Prostate gland (tissue), 2 donors: Measurements from ENCODE around the gene CAPNS1.

Experiments
- POLR2A ChIP-seq: fragments of 450-650 bp; IDR thresholded peaks from one replicate; pipeline ENCODE4 v1.6.1; 2016; ENCODE audit warnings: antibody characterized with exemption, mild to moderate bottlenecking
- POLR2AphosphoS5 ChIP-seq: sonication (generic); formaldehyde crosslinking; IDR thresholded peaks from one replicate; pipeline ENCODE4 v1.6.1; 2017; ENCODE audit warnings: antibody characterized with exemption
- TF ChIP-seq, protein P1 (sequence below), 4 experiments: fragments of 200-600 bp in 2 of 4; fragments of 450-650 bp in 2 of 4; sonication (generic) in 2 of 4; IDR thresholded peaks; 1 replicate in 3 of 4; 2 replicates in 1 of 4; pipeline ENCODE4 v1.5.1; 2016 to 2019; ENCODE audit warnings: antibody characterized with exemption in 4 of 4, mild to moderate bottlenecking in 2 of 4, moderate library complexity in 2 of 4

DNA sequence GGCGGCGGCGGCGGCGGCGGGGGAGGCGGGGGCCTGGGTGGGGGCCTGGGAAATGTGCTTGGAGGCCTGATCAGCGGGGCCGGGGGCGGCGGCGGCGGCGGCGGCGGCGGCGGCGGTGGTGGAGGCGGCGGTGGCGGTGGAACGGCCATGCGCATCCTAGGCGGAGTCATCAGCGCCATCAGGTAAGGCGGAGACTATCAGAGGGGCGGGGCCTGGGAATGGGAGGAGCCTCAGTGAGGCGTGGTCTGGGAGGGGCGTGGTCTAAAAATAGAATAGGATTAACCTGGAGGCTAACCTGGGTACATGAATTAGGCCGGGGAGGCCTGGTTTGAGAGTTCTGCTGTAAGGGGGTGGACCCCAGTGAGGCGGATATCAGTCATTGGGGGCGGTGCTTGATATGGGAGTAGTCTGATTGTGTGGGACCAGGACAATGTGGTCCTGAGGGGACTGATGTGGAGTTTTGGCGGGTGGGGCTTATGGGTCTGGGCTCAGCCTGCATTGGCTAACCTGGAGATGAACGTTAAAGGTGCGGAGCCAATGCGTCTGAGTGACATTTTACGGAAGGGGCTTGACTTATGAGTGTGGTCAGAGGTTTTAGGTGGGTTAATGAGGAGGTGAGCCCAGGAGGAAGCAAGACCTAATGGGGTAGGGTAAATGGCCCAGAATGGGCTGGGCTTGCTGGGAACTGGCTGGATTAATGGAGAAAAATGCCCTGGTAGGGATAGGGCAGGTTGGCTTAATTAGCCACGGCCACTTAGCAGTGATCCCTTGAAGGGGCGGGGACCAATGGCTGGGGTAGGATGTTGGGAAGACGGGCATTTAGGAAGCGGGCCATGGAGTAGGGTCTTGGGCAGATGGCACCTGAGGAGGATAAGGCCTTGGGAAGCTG is 1.4 kb downstream of the CAPNS1 start:
- TF ChIP-seq, protein P1, sequence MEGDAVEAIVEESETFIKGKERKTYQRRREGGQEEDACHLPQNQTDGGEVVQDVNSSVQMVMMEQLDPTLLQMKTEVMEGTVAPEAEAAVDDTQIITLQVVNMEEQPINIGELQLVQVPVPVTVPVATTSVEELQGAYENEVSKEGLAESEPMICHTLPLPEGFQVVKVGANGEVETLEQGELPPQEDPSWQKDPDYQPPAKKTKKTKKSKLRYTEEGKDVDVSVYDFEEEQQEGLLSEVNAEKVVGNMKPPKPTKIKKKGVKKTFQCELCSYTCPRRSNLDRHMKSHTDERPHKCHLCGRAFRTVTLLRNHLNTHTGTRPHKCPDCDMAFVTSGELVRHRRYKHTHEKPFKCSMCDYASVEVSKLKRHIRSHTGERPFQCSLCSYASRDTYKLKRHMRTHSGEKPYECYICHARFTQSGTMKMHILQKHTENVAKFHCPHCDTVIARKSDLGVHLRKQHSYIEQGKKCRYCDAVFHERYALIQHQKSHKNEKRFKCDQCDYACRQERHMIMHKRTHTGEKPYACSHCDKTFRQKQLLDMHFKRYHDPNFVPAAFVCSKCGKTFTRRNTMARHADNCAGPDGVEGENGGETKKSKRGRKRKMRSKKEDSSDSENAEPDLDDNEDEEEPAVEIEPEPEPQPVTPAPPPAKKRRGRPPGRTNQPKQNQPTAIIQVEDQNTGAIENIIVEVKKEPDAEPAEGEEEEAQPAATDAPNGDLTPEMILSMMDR (IDR thresholded peaks at IDR 0.05) = no peak
- TF ChIP-seq POLR2A (peak; percentile 77), POLR2AphosphoS5 (peak; percentile 78)
